HS-27A (cell line): Measurements from ENCODE around the gene SSTR5.

Source experiments
- DNase-seq: peaks from one replicate; pipeline ENCODE4 v3.0.0-alpha.2; 2012; ENCODE audit warnings: low read depth, missing footprints

SSTR5 gene

GRCh38 chr16:1102921-1103635 is 30.5 kb downstream of the SSTR5 start:
- no peak for DNase-seq

- DNase-seq = no peak
Observed at GRCh38 chr16:1103636-1103980, 31.1 kb downstream of the SSTR5 start.

GRCh38 chr16:1105888-1106620 is 33.5 kb downstream of the SSTR5 start:
- DNase-seq = no peak

GRCh38 chr16:1106659-1107058 is 34.1 kb downstream of the SSTR5 start:
- no peak for DNase-seq

- no peak for DNase-seq
Observed at GRCh38 chr16:1107141-1107540, 34.6 kb downstream of the SSTR5 start.

GRCh38 chr16:1107731-1108130 is 35.2 kb downstream of the SSTR5 start:
- no peak for DNase-seq

- no peak for DNase-seq
Observed at GRCh38 chr16:1108299-1109252, 36.0 kb downstream of the SSTR5 start.

GRCh38 chr16:1109648-1110047 is 37.1 kb downstream of the SSTR5 start:
- no peak for DNase-seq

GRCh38 chr16:1112506-1113184 is 40.1 kb downstream of the SSTR5 start:
- no peak for DNase-seq

- DNase-seq = no peak
Observed at GRCh38 chr16:1113489-1113888, 40.9 kb downstream of the SSTR5 start.

- DNase-seq = no peak
Observed at GRCh38 chr16:1113889-1114526, 41.5 kb downstream of the SSTR5 start.

GRCh38 chr16:1116693-1117077 is 44.1 kb downstream of the SSTR5 start:
- DNase-seq = no peak

- DNase-seq = no peak
Observed at GRCh38 chr16:1117176-1117900, 44.8 kb downstream of the SSTR5 start.

- DNase-seq = no peak
Observed at GRCh38 chr16:1117926-1118325, 45.4 kb downstream of the SSTR5 start.

GRCh38 chr16:1119129-1119528 is 46.6 kb downstream of the SSTR5 start:
- no peak for DNase-seq

- no peak for DNase-seq
Observed at GRCh38 chr16:1119766-1120576, 47.4 kb downstream of the SSTR5 start.

GRCh38 chr16:1120577-1120941 is 48.0 kb downstream of the SSTR5 start:
- no peak for DNase-seq

- DNase-seq = no peak
Observed at GRCh38 chr16:1121009-1121408, 48.5 kb downstream of the SSTR5 start.

GRCh38 chr16:1121601-1122397 is 49.3 kb downstream of the SSTR5 start:
- DNase-seq = no peak
